PC-3 (cell line): ENCODE measurements around the gene EPHB1.

Source experiments
- CTCF ChIP-seq: fragments of 300-600 bp; sonication (generic); conservative IDR thresholded peaks from 2 replicates; pipeline ENCODE4 v1.5.1; 2017; ENCODE audit warnings: antibody characterized with exemption, low read depth, mild to moderate bottlenecking, low read length
- EZH2 ChIP-seq: fragments of 300-600 bp; sonication (generic); IDR thresholded peaks from one replicate; pipeline ENCODE4 v1.6.1; 2017; ENCODE audit warnings: antibody characterized with exemption, mild to moderate bottlenecking, low read length; ENCODE audit not compliant: unreplicated experiment
- EZH2phosphoT487 ChIP-seq: fragments of 300-600 bp; sonication (generic); IDR thresholded peaks from 2 replicates; pipeline ENCODE4 v1.6.1; 2018; ENCODE audit warnings: mild to moderate bottlenecking, antibody characterized with exemption, low read length, borderline replicate concordance

- TF ChIP-seq EZH2, result no peak
- no peak for TF ChIP-seq CTCF
- TF ChIP-seq EZH2phosphoT487, result no peak
Measured at GRCh38 chr3:135292162-135292561, 497.1 kb downstream of the EPHB1 start.
